Measurements from ENCODE around the gene CD164.
A peak's percentile ranks its signal among the peaks of the same experiment; 100 is the strongest.
"Not testable (repeated sequence)": the region's sequence is repeated elsewhere in the genome, so short reads cannot be mapped to it uniquely, and the experiment has no call there.

The CD164 gene

DNA sequence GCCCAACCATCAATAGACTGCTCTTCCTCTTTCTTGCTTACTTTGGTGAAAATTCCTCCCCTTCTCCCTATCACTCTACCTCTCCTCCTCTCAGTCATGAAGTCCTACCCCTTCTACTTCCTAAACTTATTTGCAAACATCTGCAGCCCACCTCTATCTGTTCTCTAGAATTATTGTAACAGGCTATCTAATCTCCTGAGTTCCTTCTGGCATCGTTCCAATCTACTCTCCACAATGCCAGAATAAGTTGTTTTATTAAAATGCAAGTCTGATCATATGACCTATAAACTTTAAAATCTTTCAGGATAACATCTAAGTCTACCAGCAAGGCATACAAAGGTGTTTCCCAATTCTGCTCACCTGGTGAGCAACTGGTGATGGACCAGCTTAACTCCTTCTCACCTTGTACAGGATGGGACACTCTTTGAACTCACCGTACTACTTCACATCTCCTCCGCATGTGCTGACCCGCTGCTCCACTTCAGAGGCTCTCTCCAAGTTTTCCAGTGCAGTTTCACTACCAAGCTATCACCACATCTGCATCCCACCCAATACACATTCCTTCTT, 7.9 kb downstream of the CD164 start:
- no peak for DNase-seq (ENCODE audit: low read depth in 2 of 2)

DNA sequence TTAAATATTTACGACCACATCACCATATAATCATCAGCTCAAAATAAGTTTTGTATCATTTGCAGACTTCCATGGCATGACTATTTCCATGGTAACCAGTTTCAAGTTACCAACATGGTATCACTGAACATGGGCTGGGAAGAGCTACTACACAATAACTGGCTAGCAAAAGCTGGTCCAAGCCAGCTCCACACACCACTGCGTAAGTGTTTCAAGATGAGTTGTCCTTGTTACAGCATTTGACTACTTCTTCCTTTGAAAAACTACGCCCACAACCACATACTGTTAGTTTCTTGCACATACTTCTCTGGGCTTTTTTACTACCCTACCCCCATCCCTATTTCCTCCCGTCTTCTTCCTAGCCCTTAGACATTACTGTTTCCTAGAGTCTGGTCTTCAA, 8.5 kb downstream of the CD164 start:
- DNase-seq (ENCODE audit: low read depth in 2 of 2) = peak; percentile 29 to 42

DNA sequence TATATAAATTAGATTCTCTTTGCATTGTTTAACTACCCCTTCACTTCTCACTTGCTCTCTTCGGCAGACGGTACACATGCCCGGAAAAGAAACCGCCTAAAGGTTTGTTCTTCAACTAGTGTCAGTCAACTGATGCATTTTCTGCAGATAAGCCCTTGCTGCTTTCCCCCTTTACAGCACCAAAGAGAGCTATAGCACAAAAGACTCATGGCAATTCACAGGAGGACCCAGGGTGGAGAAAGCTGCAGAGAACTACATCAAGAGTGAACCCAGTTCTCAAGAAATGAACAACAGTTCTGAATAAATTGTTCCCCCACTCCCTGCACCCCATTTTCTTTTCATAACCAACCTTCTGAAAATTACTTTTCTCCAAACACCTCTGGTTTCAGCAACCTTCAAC, 8.9 kb downstream of the CD164 start:
- no peak for DNase-seq (ENCODE audit: low read depth in 2 of 2)

DNA sequence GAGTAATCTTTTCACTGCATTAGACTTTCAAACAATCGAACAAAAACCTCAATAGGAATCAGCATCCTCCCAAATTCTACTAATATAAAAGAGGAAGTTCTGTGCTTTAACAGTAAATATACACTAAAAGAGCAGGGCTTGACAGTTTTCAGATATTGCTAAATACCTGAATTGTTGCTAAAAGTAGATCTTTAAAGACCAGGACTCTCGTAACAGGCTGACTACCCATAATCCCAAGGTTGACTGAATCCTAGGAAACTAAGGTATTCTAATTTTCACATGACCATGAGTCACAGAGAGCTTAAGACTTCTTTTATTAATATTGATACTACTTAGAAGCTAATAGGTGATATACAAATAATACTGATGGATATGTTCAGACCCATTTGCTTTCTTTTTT, 10.1 kb downstream of the CD164 start:
- DNase-seq (ENCODE audit: low read depth in 2 of 2) = no peak

DNA sequence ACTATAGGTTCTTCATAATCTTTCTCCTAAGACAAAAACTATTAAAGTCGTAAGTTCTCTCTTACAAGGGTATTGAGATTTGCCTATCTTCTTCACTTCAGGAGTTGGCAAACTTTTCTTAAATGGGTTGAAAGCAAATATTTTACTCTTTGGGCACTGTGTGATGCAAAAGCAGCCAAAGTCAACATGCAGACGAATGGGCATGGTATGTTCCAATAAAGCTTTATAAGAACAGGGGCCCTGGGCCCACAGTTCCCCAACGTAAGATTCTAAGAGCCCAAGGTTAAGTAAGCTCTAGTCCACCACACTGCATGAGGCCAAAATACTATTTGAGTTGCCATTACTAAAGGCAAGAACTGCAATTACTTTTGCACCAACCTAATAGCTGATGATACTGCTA, 11.5 kb downstream of the CD164 start:
- DNase-seq (ENCODE audit: low read depth in 2 of 2) = no peak

DNA sequence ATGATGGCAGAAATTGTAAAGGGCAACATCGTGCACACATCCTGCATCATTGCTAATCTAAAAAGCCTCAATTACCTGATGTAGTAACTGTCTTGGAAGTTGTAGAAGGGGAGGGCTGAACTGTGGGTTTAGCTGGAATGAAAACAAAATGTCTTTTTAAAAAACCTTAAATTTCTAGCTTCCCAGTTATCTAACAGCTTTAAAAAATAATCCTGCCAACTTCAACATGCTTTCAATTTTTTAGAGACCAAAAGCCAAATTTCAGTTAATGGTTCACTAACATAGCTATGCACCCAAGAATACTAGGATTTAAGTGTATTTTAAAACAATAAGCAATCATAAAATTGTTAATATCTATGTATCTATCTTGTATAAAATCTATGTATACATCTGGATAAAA, 11.9 kb downstream of the CD164 start:
- DNase-seq (ENCODE audit: low read depth in 2 of 2) = no peak

DNA sequence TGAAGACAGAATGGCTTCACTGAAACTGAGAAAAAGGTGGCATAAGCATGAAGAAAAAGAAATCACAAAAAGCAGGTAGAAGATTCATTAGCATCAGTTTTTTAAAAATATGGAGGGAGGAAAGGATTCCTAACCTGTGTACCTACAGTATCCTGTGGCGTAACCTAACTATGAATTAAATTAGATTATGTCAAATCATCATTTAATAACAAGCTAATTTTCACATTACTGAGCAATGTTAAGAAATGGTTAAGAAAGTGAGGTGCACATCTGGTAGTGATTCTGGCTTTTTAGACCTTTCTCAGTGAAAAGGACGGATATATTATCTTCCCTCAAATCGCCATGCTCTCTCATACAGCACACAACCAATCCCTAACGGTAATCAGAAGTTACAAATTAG, 12.5 kb downstream of the CD164 start:
- DNase-seq (ENCODE audit: low read depth in 2 of 2) = no peak

DNA sequence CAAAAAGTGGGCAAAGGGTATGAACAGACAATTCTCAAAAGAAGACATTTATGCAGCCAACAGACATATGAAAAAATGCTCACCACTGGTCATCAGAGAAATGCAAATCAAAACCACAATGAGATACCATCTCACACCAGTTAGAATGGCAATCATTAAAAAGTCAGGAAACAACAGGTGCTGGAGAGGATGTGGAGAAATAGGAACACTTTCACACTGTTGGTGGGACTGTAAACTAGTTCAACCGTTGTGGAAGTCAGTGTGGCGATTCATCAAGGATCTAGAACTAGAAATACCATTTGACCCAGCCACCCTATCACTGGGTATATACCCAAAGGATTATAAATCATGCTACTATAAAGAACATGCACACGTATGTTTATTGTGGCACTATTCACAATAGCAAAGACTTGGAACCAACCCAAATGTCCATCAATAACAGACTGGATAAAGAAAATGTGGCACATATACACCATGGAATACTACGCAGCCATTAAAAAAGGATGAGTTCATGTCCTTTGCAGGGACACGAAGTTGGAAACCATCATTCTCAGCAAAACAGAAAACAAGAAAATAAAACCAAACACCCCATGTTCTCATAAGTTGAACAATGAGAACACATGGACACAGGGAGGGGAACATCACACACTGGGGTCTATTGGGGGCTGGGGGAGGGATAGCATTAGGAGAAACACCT, 17.7 kb downstream of the CD164 start:
- not testable (repeated sequence) for DNase-seq (ENCODE audit: low read depth in 2 of 2)

DNA sequence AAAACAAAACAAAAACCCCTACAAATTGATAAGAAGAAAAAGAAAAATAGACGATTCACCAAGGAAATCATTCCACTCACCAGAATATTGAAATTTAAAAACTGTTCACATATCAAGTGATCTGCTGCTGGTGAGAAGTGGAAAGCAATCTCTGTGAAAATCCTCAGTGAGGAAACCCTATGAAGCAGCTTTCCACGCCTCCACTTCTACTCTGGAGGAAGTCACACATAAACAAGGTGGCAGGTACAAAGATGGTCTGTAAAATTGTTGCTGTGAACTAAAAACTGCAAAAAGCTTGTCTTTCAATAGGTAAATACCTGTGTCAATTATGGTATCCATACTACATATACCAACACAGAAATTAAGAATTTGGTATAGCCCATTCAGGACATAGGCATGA, 18.5 kb downstream of the CD164 start:
- no peak for DNase-seq (ENCODE audit: low read depth in 2 of 2)

DNA sequence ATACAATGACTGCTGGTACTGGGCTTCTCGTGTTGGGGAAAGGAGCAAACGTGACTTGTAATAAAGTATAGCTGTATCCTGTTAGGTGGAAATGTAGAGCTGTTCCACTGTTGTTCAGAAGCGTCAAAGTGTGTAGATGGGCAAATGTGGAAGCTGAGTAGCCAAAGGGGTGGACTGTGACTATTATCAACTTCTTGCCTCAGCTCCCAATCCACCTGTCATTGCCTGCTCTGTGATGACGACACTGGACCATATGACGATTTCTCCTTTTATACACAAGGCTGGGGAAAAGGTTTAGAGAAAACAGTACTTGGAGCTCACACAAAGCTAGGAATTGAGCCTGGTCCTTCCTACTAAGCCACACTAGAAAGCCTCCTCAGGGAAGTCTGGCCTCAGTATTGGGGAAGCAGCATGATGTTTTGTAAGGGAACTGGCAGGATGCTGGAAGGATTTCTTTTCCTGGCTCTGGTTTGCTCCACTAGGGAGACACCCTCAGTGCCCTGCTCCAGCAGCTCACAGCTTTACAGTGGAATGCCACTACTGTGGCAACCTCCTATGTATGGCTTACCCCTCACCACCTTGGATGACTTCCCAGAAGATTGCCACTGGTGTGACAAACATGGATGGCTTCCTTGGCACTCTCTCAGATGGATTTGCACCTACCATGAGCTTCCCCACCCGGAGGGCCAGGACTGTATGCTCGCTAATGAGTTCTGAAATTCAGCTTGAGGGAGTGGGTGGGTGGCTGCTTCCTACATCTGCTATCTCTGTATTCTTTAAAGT, 20.0 kb downstream of the CD164 start:
- DNase-seq (ENCODE audit: low read depth in 2 of 2) = no peak

DNA sequence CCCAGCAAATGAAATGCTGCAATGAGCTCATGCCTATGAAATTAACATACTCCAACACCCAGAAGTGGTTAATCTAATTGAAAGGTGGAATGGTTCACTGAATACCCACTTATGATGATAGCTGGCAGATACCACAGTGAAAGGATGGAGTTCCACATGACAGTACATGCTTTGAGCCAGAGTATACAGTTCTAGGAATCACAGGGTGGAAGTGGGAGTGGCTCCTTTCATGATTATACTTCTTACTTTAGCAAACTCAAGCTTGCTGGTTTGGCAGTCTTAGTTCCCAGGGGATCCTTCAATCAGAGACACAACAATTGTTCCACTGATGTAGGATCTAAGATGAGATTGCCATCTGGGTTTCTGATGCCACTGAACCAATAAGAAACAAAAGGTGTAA, 21.5 kb downstream of the CD164 start:
- DNase-seq (ENCODE audit: low read depth in 2 of 2) = no peak

DNA sequence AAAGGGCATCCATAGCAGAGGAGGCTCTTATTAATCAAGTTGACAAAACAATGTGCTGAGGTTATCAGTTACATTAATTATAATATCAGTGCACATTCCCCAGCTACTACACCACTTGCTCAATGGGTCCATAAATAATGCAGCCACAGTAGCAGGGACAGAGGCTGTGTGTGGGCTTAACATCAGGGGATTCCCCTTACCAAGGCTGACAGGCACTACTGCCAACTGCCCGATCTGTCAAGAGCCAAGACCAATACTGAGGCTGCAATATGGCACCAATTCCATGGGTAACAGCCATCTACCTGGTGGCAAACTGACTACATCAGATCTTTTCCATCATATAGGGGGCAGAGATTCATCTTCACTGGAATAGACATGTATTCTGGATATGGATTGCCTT, 22.0 kb downstream of the CD164 start:
- DNase-seq (ENCODE audit: low read depth in 2 of 2) = no peak

DNA sequence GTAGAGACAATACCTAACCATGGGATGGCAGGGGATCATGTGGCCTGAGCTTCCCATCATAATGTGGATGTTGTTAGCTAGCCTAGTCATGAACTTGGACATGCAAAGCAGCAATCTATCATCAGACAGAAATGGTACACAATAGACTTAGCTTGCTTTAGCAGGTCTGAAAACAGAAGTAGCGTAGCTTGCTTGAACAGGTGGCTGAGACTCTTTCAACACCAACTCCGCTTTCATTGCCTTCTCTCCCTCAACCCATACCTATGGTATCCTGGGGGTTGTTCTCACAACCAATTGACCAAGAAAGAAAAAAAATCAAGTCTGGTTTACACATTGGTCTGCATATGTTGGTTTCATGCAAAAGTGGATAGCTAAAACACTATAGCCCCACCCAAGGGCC, 23.0 kb downstream of the CD164 start:
- DNase-seq (ENCODE audit: low read depth in 2 of 2) = no peak

DNA sequence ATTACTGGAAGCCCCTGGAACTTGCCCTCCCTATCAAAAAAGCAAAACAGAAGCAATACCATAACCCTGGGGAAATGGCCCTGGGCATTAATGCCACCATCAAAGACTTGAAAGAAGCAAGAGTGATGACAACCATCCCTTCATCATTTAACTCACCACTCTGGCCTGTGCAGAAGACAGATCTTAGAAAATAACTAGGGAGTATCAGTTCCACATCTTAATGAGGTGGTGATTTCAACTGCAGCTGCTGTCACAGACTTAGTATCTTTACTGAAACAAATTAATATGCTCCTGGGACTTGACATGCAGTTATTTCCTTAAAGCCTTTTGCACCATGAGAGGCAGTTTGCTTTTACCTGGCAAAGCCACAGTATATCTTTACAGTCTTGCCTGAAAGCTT, 24.1 kb downstream of the CD164 start:
- no peak for DNase-seq (ENCODE audit: low read depth in 2 of 2)

DNA sequence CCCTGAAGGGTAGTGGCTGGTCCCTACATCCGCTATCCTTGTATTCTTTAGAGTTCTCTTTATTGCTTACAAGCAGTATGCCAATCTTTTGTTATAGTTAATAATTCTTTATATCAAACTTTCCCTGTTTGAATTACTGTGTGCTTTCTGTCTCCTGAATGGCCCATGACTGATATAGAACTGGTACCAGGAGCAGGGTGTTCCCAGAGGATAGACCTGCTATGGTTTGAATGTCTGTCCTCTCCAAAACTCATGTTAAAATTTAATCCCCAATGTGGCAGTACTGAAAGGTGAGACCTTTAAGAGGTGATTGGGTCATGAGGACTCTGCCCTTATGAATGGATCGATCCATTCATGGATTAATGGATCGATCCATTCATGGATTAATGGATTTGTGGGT, 26.0 kb downstream of the CD164 start:
- DNase-seq (ENCODE audit: low read depth in 2 of 2) = no peak

DNA sequence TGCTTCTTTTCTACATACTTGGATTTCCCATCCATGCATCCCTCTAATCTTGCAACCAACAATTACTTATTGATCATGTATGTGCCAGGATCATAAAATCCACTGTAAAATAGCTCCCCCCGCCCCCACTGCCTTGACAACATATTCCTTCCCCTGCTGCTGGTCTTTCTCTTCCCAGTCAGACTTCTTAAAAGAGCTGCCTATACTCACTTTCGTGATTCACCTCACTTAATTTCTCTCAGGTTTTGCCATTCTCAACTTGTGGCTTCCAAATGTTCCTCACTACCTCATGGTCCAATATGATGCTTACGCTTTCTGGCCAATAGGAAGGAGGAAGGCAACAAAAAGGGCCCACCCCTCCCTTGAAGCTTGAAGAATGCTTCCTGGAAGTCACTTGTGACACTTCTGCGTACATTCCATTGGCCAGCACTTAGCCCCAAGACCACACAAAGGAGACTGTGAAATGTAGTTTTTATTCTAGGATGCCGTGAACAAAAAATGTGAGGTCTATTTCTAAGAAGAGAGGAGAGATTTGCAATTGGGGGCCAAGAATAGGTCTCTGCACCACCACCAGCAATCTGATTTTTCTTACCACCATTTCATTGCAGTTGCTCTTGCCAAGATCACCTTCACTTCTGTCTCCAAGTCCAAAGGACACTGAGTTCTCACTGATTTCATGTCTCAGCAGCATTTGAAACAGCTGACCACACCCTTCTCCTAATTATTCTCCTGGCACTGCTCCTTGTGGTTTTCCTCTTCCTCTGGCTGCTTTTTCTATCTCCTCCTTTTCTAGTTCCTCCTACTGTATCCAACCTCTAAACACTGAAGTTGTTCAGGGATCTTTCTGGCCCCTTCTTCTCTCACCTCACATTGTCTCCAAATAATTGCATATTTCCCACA, 30.8 kb downstream of the CD164 start:
- DNase-seq (ENCODE audit: low read depth in 2 of 2) = no peak

DNA sequence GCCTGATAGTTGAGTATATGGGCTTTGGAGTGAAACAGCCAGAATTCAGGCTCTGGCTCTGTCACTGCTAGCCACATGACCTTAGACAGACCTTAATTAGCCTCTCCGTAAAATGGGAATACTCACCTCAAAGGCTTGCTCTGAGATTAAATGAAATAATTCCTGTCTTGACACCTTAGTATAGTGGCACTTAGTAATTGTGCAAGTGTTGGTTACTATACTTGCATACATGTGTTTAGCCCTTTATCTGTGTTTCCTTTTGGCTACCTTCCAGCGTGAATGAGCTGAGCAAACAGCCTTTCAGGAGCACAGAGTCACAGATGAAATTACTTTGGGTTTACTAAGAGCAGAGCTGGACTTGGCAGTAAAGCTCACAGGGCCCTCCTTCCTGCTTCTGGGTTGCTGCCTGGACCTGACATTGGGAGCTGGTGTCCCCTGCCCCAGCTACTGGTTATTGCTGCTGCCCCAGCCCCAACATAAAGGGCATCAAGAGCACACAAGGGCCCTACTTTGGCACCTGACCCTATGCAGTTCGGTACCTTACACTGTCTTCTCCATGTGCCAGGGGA, 32.8 kb downstream of the CD164 start:
- no peak for DNase-seq (ENCODE audit: low read depth in 2 of 2)

DNA sequence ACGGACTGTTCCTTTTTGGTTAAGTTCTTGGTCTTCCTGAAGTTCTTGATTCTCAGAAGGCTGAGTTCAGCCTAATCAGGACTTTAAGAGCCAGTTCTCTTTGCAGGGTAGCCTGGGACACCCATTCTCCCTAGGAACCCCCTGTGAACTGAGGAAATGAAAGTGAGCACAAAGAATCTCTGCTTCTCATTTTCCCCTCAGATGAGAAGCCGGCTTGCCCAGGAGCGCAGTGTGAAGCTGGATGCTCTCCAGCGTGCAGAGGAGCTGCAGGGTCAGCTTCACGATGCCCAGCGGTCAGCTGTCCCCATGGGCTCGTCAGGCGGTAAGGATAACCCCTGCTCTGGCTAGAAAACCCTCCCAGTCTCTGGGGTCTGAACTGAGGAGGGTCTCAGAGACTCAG, 34.0 kb downstream of the CD164 start:
- no peak for DNase-seq (ENCODE audit: low read depth in 2 of 2)

DNA sequence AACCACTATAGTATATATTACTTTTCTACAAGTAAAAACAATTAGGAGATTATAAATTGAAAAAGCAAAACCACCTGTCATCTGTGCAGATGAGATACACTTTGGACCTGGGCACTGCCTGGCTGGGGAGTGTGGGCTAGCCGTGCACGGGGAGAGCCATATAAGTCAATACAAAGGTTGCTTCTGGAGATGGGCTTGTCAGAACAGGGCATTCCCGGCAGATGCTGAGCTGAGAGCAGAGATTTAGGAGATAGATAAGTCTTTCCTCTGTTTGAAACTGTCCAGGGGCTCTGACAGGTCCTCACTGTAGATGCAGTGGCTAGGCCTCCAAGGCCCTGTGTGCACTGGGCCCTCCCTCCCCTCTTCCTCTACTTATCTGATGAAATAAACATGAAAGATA, 34.5 kb downstream of the CD164 start:
- DNase-seq (ENCODE audit: low read depth in 2 of 2) = no peak

DNA sequence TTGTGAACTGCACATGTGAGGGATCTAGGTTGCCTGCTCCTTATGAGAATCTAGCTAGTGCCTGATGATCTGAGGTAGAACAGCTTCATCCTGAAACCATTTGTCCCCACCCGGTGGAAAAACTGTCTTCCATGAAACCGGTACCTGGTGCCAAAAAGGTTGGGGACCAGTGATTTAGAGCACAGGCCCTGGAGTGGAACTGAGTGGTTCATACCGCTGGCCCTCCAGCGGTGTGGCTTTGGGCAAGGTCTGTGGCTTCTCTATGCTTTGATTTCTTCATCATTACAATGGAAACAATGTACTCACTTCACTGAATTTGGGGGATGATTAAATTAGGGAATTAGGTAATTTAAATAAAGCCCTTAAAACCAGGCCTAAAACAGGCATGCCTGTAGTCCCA, 36.3 kb downstream of the CD164 start:
- DNase-seq (ENCODE audit: low read depth in 2 of 2) = no peak

DNA sequence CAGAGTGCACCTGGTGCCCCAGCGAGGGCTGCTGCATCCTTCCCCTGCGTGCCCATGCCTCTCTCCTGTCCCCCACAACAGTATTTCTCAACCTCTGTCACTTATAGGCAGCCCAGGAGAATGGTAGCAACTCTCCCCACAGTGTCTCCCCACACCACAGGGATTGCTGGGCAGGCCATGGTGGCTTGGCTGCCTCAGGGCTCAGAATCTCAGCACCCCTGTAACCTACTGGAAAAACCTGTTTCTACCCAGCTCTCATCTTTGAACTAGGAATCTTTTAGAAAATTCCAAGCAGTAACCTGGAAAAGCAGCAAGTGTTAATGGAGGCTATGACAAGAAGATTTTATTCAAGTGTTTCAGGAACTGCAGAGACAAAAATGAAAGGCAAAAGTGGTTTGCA, 38.0 kb downstream of the CD164 start:
- DNase-seq (ENCODE audit: low read depth in 2 of 2) = no peak

DNA sequence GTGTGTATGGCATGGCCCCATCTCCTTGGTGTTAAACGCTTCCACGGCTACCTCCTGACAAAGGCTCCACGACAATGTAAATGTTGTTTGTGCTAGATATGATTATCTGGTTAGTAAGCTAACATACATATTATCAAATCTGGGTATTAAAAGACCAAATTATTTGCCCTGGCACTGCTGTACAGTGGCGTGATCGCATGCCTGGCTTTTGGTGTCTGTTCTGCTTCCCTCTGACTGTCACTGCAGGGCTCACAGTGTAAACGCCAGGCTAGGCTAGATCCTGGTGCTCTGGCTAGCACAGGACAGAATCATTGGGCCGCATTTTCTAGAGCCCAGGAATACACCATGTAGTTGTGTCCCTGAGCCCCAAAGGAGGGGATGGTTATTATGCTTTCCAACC, 38.7 kb downstream of the CD164 start:
- DNase-seq (ENCODE audit: low read depth in 2 of 2) = no peak

All from stimulated activated CD4-positive, alpha-beta T cell treated with anti-CD3 and anti-CD28 coated beads, Interleukin-4, amount 100 ng/mL, for 48 hours (primary cell).